Ascending aorta (tissue), 2 donors: Measurements from ENCODE around the gene EML6. TPM values are rescaled to one million over a fixed set of nuclear protein-coding genes. Genes with fewer than 3 reads are reported as not detected.

Experiments used
- DNase-seq, 2 donors: peaks; one replicate each; pipeline ENCODE4 v3.0.0-alpha.2; 2019; ENCODE audit warnings: low spot score in 2 of 2
- H3K27ac ChIP-seq, 2 donors: fragments of 200-600 bp; sonication (generic); one replicate each; pipeline ENCODE4 v1.5.1; 2016 to 2017; ENCODE audit warnings: mild to moderate bottlenecking in 1 of 2
- H3K27me3 ChIP-seq: fragments of 200-600 bp; sonication (generic); one replicate; pipeline ENCODE4 v1.5.1; 2017
- H3K36me3 ChIP-seq, 2 donors: fragments of 200-600 bp; sonication (generic); one replicate each; pipeline ENCODE4 v1.5.1; 2016
- H3K4me1 ChIP-seq, 2 donors: fragments of 200-600 bp; sonication (generic); one replicate each; pipeline ENCODE4 v1.5.1; 2016 to 2017; ENCODE audit warnings: mild to moderate bottlenecking in 1 of 2
- H3K4me3 ChIP-seq, 2 donors: fragments of 200-600 bp; sonication (generic); one replicate each; pipeline ENCODE4 v1.5.1; 2016 to 2017; ENCODE audit warnings: mild to moderate bottlenecking in 1 of 2
- H3K9me3 ChIP-seq, 2 donors: fragments of 200-600 bp; sonication (generic); one replicate each; pipeline ENCODE4 v1.5.1; 2016
- CTCF ChIP-seq, 3 experiments: fragments of 200-600 bp in 2 of 3; fragments of 450-650 bp in 1 of 3; sonication (generic) in 2 of 3; IDR thresholded peaks; one replicate each; pipeline ENCODE4 v1.5.1; 2016 to 2019; ENCODE audit warnings: antibody characterized with exemption in 3 of 3, mild to moderate bottlenecking in 1 of 3, moderate library complexity in 1 of 3
- intact Hi-C: fragments of 100-400 bp; cut with DNase I; formaldehyde crosslinking; loops from one replicate; pipeline ENCODE4 v1.15.1; 2023
- total RNA-seq: library from RNA; depleted of rRNA; stranded (reverse); fragments of >200 nt; gene quantifications from one replicate; pipeline ENCODE4 v1.1.0, GENCODE V29; 2016

The EML6 gene
- total RNA-seq, 1 donor from 2014 or later: not detected

GRCh38 chr2:54927751-54928615 lies 204.5 kb downstream of the EML6 start:
- H3K4me1 ChIP-seq: no peaks in the 10 kb centered on the region
- no peak for TF ChIP-seq CTCF (IDR thresholded peaks at IDR 0.05)
- no peak overlapping the region for H3K27ac ChIP-seq
- H3K36me3 ChIP-seq: no peaks in the 10 kb centered on the region
- H3K4me3 ChIP-seq: no peak overlapping the region
- no peaks in the 10 kb centered on the region for H3K9me3 ChIP-seq
- no peaks in the 10 kb centered on the region for H3K27me3 ChIP-seq
- no peak for DNase-seq
- intact Hi-C loops: no loop called here

- H3K27ac ChIP-seq: no peak overlapping the region
- H3K27me3 ChIP-seq: no peaks in the 10 kb centered on the region
- intact Hi-C loops: no loop called here
- H3K9me3 ChIP-seq: no peaks in the 10 kb centered on the region
- H3K36me3 ChIP-seq: no peaks in the 10 kb centered on the region
- no peak for TF ChIP-seq CTCF (IDR thresholded peaks at IDR 0.05)
- H3K4me1 ChIP-seq: no peaks in the 10 kb centered on the region
- H3K4me3 ChIP-seq: no peak overlapping the region
- no peak for DNase-seq
These were observed 205.3 kb downstream of the EML6 start for GRCh38 chr2:54928719-54929118.

- TF ChIP-seq CTCF (IDR thresholded peaks at IDR 0.05): no peak
- Histone ChIP-seq H3K27me3 (no peaks in the 10 kb centered on the region), H3K9me3 (no peaks in the 10 kb centered on the region), H3K4me1 (no peaks in the 10 kb centered on the region), H3K4me3 (no peak overlapping the region), H3K27ac (no peak overlapping the region), H3K36me3 (no peaks in the 10 kb centered on the region)
- intact Hi-C loops: no loop called here
- DNase-seq: no peak
These were observed 208.0 kb downstream of the EML6 start for GRCh38 chr2:54931473-54931872.

- Histone ChIP-seq H3K4me3 (no peak overlapping the region), H3K27ac (no peak overlapping the region), H3K4me1 (no peaks in the 10 kb centered on the region), H3K36me3 (no peaks in the 10 kb centered on the region), H3K9me3 (no peaks in the 10 kb centered on the region), H3K27me3 (no peaks in the 10 kb centered on the region)
- intact Hi-C loops: no loop called here
- DNase-seq: no peak
- TF ChIP-seq CTCF (IDR thresholded peaks at IDR 0.05): no peak
These were observed 211.9 kb downstream of the EML6 start for GRCh38 chr2:54935389-54935788.

GRCh38 chr2:54936766-54937165 lies 213.3 kb downstream of the EML6 start:
- no peaks in the 10 kb centered on the region for H3K4me1 ChIP-seq
- H3K36me3 ChIP-seq: no peaks in the 10 kb centered on the region
- no peaks in the 10 kb centered on the region for H3K27me3 ChIP-seq
- H3K27ac ChIP-seq: no peak overlapping the region
- no peaks in the 10 kb centered on the region for H3K9me3 ChIP-seq
- no peak overlapping the region for H3K4me3 ChIP-seq
- intact Hi-C loops: no loop called here
- no peak for TF ChIP-seq CTCF (IDR thresholded peaks at IDR 0.05)
- no peak for DNase-seq
